ENCODE results near the gene DIAPH3.

DNA sequence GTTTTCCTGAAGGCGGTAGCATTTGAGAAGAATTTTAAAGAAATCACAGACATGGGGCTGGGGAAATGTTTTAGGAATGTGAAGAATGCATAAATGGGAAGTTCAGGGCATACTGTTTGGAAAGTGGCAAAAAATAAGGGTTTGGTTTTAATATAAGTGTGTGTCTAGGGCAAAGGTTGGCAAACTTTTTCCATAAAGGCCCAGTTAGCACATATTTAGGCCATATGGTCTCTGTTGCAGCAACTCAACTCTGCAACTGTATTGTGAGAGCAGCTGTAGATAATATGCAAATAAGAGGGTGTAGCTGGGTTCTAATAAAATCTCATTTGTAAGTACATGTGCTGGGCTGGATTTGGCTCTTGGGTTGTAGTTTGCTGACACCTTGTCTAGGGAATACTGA lies 521.9 kb downstream of the DIAPH3 start:
- TF ChIP-seq, protein P1, sequence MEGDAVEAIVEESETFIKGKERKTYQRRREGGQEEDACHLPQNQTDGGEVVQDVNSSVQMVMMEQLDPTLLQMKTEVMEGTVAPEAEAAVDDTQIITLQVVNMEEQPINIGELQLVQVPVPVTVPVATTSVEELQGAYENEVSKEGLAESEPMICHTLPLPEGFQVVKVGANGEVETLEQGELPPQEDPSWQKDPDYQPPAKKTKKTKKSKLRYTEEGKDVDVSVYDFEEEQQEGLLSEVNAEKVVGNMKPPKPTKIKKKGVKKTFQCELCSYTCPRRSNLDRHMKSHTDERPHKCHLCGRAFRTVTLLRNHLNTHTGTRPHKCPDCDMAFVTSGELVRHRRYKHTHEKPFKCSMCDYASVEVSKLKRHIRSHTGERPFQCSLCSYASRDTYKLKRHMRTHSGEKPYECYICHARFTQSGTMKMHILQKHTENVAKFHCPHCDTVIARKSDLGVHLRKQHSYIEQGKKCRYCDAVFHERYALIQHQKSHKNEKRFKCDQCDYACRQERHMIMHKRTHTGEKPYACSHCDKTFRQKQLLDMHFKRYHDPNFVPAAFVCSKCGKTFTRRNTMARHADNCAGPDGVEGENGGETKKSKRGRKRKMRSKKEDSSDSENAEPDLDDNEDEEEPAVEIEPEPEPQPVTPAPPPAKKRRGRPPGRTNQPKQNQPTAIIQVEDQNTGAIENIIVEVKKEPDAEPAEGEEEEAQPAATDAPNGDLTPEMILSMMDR (conservative IDR thresholded peaks at IDR 0.05) = no peak
- TF ChIP-seq ZFX (IDR thresholded peaks at IDR 0.05) = no peak

Data from C4-2B (cell line).